ENCODE data around the gene CLMN. TPM values are rescaled to one million over a fixed set of nuclear protein-coding genes. Genes with fewer than 3 reads are reported as not detected.

The CLMN gene
- total RNA-seq, 1 donor from 2014 or later: 26.8 TPM

DNA sequence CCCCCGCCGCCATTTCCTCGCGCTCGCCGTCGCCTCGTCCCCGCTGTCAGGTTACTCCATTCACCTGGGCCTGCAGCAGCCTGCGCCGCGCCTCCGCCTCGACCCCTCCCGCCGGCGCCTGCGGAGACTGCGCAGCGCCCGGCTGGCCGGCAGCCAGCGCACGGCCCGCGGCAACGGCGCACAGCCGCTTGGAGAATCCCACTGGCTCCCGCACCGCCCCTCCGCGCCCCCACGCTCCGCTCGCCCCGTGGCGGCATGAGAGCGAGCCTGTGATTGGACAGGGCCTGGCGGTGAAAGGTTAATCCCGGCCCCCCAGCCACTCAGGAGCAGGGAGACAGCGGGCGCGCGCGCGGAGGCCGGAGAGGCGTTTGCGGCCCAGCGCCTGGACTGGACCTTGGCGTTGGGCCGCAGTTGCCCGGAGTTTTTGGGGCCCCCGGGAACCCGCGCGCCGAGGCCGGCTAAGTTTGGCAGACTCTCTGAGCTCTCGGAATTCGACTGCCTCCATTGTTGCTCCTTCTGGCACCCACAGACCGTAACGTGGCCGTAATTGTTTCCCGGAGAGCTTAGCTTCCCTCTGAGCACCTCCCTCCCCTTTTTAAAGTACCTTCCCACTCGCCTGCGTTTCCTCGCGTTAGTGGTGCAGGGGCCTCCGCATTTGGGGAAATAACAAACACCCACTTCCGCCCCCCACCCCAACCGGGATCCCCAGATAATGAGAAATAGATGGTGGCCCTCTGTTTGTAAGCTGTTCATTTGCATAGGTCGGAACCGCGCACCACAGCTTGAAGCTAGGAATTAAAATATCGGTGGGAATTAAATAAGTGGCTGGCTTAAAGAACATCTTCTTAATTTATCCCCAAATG is 162.2 kb downstream of the CLMN start, which contains the start of gene DICER1:
Gene DICER1, minus strand, starts transcription at position 203 of the 863 bp plus-strand sequence. CDS start 24,071 bp downstream, outside the sequence.
- Histone ChIP-seq H3K9me3 (no peaks in the 10 kb centered on the region), H3K36me3 (no peaks in the 10 kb centered on the region), H3K4me3 (peak within 1 kb of the TSS; percentile 78), H3K4me1 (peaks cover 56% of the 10 kb centered on the region), H3K27ac (peak within 1 kb of the TSS; percentile 95), H3K27me3 (ENCODE audit: low read depth) (no peaks in the 10 kb centered on the region)
- TF ChIP-seq, protein P1, sequence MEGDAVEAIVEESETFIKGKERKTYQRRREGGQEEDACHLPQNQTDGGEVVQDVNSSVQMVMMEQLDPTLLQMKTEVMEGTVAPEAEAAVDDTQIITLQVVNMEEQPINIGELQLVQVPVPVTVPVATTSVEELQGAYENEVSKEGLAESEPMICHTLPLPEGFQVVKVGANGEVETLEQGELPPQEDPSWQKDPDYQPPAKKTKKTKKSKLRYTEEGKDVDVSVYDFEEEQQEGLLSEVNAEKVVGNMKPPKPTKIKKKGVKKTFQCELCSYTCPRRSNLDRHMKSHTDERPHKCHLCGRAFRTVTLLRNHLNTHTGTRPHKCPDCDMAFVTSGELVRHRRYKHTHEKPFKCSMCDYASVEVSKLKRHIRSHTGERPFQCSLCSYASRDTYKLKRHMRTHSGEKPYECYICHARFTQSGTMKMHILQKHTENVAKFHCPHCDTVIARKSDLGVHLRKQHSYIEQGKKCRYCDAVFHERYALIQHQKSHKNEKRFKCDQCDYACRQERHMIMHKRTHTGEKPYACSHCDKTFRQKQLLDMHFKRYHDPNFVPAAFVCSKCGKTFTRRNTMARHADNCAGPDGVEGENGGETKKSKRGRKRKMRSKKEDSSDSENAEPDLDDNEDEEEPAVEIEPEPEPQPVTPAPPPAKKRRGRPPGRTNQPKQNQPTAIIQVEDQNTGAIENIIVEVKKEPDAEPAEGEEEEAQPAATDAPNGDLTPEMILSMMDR (IDR thresholded peaks at IDR 0.05): no peak
- intact Hi-C loops (cut with DNase I): no loop called here
- DNase-seq: peak; percentile 96
- peak; percentile 98 to 100 for ATAC-seq

DNA sequence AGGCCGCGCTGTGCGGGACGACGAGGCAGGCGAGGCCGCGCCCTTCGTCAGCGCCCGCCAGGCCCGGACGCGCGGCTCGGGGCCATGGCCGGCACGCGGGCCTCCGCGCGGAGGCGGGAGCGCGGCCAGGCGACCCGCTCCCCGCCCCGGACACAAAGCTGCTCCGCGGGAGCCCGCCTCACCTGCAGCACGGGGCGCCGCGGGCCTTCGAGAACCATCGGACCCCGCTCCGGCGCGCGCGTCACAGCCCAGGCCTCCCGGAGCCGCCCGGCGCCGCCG is 162.7 kb downstream of the CLMN start:
- peak; percentile 43 to 63 for ATAC-seq
- H3K9me3 ChIP-seq: no peaks in the 10 kb centered on the region
- no peaks in the 10 kb centered on the region for H3K27me3 ChIP-seq (ENCODE audit: low read depth)
- no peaks in the 10 kb centered on the region for H3K36me3 ChIP-seq
- no peak for DNase-seq
- H3K4me3 ChIP-seq: peak overlapping the region; percentile 78
- peaks cover 56% of the 10 kb centered on the region for H3K4me1 ChIP-seq
- intact Hi-C loops (cut with DNase I): no loop called here
- TF ChIP-seq, protein P1 (IDR thresholded peaks at IDR 0.05): no peak
- H3K27ac ChIP-seq: peak overlapping the region; percentile 95

DNA sequence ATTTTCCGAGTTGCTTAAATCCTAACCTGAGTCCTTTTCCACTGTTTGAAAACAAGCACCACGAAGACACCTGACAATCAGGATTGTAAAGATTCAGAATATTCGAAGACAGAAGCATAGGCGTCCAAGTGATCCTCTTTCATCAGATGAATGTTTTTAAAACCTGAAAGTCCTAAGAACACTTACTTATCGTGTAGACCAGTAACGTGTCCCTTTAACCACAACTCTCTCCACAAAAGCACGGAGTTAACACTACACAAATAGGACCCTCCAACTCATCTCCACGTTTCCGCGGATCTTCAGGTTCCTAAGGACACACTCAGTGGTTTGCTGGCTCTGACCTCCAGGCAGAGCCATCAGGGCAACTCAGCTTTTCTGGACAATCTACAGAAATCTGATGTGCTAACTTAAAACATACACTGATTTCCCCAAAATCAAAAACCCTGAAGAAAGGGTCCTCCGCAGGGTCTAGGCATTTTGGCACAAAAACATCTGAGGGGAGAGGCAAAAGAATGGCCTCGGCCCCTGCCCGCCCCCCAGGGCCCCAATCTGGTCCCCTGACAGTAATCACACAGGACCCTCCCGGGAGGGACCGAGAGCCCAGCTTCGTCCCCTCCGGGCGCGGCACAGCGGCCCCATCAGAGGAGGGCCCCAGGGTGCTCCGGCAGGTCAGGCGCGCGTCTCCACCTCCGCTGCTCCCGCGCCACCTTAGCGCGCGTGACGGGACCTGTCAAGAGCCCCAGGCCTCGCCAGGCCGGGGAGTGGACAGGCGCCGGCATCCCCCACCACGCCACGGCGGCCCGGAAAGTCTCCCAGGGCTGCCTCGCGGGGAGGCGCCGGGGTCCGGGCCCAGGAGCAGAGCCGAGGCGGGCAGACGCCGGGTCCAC is 163.3 kb downstream of the CLMN start:
- H3K27me3 ChIP-seq (ENCODE audit: low read depth): no peaks in the 10 kb centered on the region
- H3K36me3 ChIP-seq: no peaks in the 10 kb centered on the region
- peaks cover 62% of the 10 kb centered on the region for H3K4me1 ChIP-seq
- peak overlapping the region; percentile 78 for H3K4me3 ChIP-seq
- ATAC-seq (peak; percentile 48 to 54), DNase-seq (peak; percentile 74)
- intact Hi-C loops (cut with DNase I): no loop called here
- TF ChIP-seq, protein P1 (IDR thresholded peaks at IDR 0.05): no peak
- H3K27ac ChIP-seq: peak overlapping the region; percentile 95
- no peaks in the 10 kb centered on the region for H3K9me3 ChIP-seq

DNA sequence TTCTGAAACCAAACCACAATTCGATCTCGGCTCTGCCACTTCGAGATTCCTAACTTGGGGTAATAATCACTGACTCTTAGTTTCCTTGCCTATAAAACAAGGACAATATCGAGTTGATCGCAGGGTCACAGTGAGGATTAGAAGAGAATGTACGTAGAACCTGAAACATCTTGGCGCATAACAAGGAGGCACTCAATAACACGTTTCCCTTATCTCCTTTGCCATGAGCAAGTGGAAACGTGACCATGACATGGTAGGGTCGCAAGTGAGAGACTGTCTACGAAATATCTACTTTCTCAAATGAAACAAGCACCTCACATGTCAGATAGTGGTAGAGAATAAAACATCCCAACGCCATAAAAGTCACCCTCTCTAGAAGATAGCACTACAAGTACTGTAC is 164.7 kb downstream of the CLMN start:
- Histone ChIP-seq H3K36me3 (no peaks in the 10 kb centered on the region), H3K4me3 (peak overlapping the region; percentile 78)
- intact Hi-C loops (cut with DNase I): no loop called here

DNA sequence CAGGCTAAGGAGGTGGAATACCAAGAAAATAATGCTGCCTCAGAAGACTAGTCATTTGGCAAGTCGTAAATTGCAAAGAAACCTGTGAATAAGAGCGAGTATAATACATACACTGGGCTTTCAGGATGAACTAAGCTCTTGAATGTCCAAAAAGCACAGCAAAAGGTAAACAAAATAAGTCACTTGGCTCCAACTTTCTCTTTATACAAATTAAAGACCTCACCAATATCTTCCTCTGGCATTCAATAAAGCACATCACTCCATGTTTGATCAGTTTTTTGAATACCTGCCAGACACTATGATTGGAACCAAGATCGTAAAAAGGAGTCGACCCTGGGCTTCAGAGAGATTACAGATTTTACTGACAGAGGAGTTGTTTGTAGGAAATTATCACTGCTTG is 165.8 kb downstream of the CLMN start:
- TF ChIP-seq, protein P1 (IDR thresholded peaks at IDR 0.05): no peak
- Histone ChIP-seq H3K36me3 (no peaks in the 10 kb centered on the region), H3K27me3 (ENCODE audit: low read depth) (no peaks in the 10 kb centered on the region), H3K4me1 (peaks cover 85% of the 10 kb centered on the region), H3K27ac (no peak overlapping the region), H3K9me3 (no peaks in the 10 kb centered on the region), H3K4me3 (no peak overlapping the region)
- intact Hi-C loops (cut with DNase I): no loop called here
- no peak for ATAC-seq
- DNase-seq: no peak

More for the DNA sequence above, 164.7 kb downstream of the CLMN start:
- no peaks in the 10 kb centered on the region for H3K9me3 ChIP-seq
- TF ChIP-seq, protein P1 (IDR thresholded peaks at IDR 0.05): no peak
- no peaks in the 10 kb centered on the region for H3K27me3 ChIP-seq (ENCODE audit: low read depth)
- no peak for ATAC-seq
- no peak overlapping the region for H3K27ac ChIP-seq
- DNase-seq: no peak
- H3K4me1 ChIP-seq: peaks cover 75% of the 10 kb centered on the region

Data from lower lobe of right lung (tissue), 2 donors.